Right hindlimb (tissue), 1 donor: Measurements from ENCODE around the gene LZTS3.
"Not testable (repeated sequence)": the region's sequence is repeated elsewhere in the genome, so short reads cannot be mapped to it uniquely, and the experiment has no call there.

Experiments used
- DNase-seq: peaks from one replicate; pipeline ENCODE4 v3.0.0-alpha.2; 2018

The LZTS3 gene

GRCh38 chr20:3133155-3133554, 40.2 kb downstream of the LZTS3 start:
- no peak for DNase-seq

GRCh38 chr20:3130051-3130600, 43.2 kb downstream of the LZTS3 start:
- no peak for DNase-seq

GRCh38 chr20:3129094-3129493, 44.3 kb downstream of the LZTS3 start:
- DNase-seq = no peak

- no peak for DNase-seq
These were observed 44.9 kb downstream of the LZTS3 start for GRCh38 chr20:3128275-3128984.

GRCh38 chr20:3126527-3126859, 46.9 kb downstream of the LZTS3 start:
- DNase-seq = no peak

- DNase-seq = not testable (repeated sequence)
These were observed 47.4 kb downstream of the LZTS3 start for GRCh38 chr20:3125776-3126526.

GRCh38 chr20:3124773-3125560, 48.4 kb downstream of the LZTS3 start:
- not testable (repeated sequence) for DNase-seq

- not testable (repeated sequence) for DNase-seq
These were observed 49.2 kb downstream of the LZTS3 start for GRCh38 chr20:3124163-3124562.

GRCh38 chr20:3123542-3123941, 49.8 kb downstream of the LZTS3 start:
- DNase-seq = no peak

GRCh38 chr20:3121955-3122610, 51.3 kb downstream of the LZTS3 start:
- no peak for DNase-seq

- no peak for DNase-seq
These were observed 52.0 kb downstream of the LZTS3 start for GRCh38 chr20:3121271-3121911.

GRCh38 chr20:3119044-3119443, 54.3 kb downstream of the LZTS3 start:
- no peak for DNase-seq

GRCh38 chr20:3117839-3118379, 55.4 kb downstream of the LZTS3 start:
- peak; percentile 63 for DNase-seq

- no peak for DNase-seq
These were observed 57.0 kb downstream of the LZTS3 start for GRCh38 chr20:3116341-3116740.

GRCh38 chr20:3115190-3116107, 57.9 kb downstream of the LZTS3 start:
- DNase-seq = peak; percentile 48
